NCI-H1930 (cell line): ENCODE measurements around the gene USP36.
"Not testable (repeated sequence)": the region's sequence is repeated elsewhere in the genome, so short reads cannot be mapped to it uniquely, and the experiment has no call there.

Experiments used
- DNase-seq, 2 experiments: peaks; one replicate each; lab custom pipeline; 2025; lab: John Stamatoyannopoulos, UW

USP36 gene

GRCh38 chr17:78790552-78790951 lies 50.1 kb downstream of the USP36 start:
- no peak for DNase-seq

GRCh38 chr17:78789663-78790181 lies 50.9 kb downstream of the USP36 start:
- DNase-seq, result no peak

- no peak for DNase-seq
These were observed 51.4 kb downstream of the USP36 start for GRCh38 chr17:78789149-78789662.

- no peak for DNase-seq
These were observed 52.2 kb downstream of the USP36 start for GRCh38 chr17:78788451-78788850.

- DNase-seq, result no peak
These were observed 53.2 kb downstream of the USP36 start for GRCh38 chr17:78787444-78787843.

- no peak for DNase-seq
These were observed 55.0 kb downstream of the USP36 start for GRCh38 chr17:78785663-78786057.

GRCh38 chr17:78785011-78785662 lies 55.5 kb downstream of the USP36 start:
- no peak for DNase-seq

- DNase-seq, result no peak
These were observed 56.3 kb downstream of the USP36 start for GRCh38 chr17:78784352-78784751.

- DNase-seq, result no peak
These were observed 56.8 kb downstream of the USP36 start for GRCh38 chr17:78783711-78784324.

- DNase-seq, result no peak
These were observed 58.7 kb downstream of the USP36 start, which contains the start of gene CYTH1 for GRCh38 chr17:78781893-78782304. Gene CYTH1 (minus strand): TSS chr17:78782273. CDS start chr17:78782223, 50 bp downstream.

- DNase-seq, result peak in 1 of 2 experiments; percentile 17
These were observed 59.3 kb downstream of the USP36 start for GRCh38 chr17:78781104-78781892.

GRCh38 chr17:78780335-78780734 lies 60.3 kb downstream of the USP36 start:
- no peak for DNase-seq

- DNase-seq, result no peak
These were observed 60.8 kb downstream of the USP36 start for GRCh38 chr17:78779850-78780249.

GRCh38 chr17:78779286-78779651 lies 61.3 kb downstream of the USP36 start:
- not testable (repeated sequence) for DNase-seq

GRCh38 chr17:78777881-78778280 lies 62.7 kb downstream of the USP36 start:
- DNase-seq, result no peak

GRCh38 chr17:78774956-78775571 lies 65.5 kb downstream of the USP36 start:
- DNase-seq, result no peak

GRCh38 chr17:78774453-78774852 lies 66.2 kb downstream of the USP36 start:
- no peak for DNase-seq

GRCh38 chr17:78771758-78772382 lies 68.7 kb downstream of the USP36 start:
- no peak for DNase-seq

GRCh38 chr17:78769196-78769773 lies 71.3 kb downstream of the USP36 start:
- DNase-seq, result no peak

GRCh38 chr17:78767806-78768205 lies 72.8 kb downstream of the USP36 start:
- no peak for DNase-seq

- DNase-seq, result no peak
These were observed 73.8 kb downstream of the USP36 start for GRCh38 chr17:78766743-78767294.
